Measurements from ENCODE around the gene ABCC3. TPM values are rescaled to one million over a fixed set of nuclear protein-coding genes. Genes with fewer than 3 reads are reported as not detected.

ABCC3 gene
- total and polyA plus RNA-seq, 9 of the 15 experiments (the other 6 are each of a cell fraction or from before 2014, with no cell fraction given), result 0.03 to 1.6 (median 0.42) TPM; not detected in 5

- Histone ChIP-seq H3K27me3 (ENCODE audit: control insufficient read depth in 2 of 2, insufficient read depth in 2 of 2, low read length in 2 of 2) (peaks cover 1 to 37% of the 10 kb centered on the region in 2 experiments; a peak in 2 of 5 replicates), H3K4me1 (replicated peaks in 1 of 2; ENCODE audit: control insufficient read depth in 2 of 2, insufficient read depth in 2 of 2, low read length in 2 of 2) (peaks cover 0 to 16% of the 10 kb centered on the region in 2 experiments; a peak in 3 of 5 replicates), H3K36me3 (ENCODE audit: control insufficient read depth, insufficient read depth, low read length) (no peaks in the 10 kb centered on the region), H3K79me2 (ENCODE audit: control insufficient read depth, insufficient read depth, low read length) (no peaks in the 10 kb centered on the region), H3K9ac (ENCODE audit: insufficient read depth in 1 of 2, low read depth in 2 of 2, low read length in 2 of 2) (no peak overlapping the region), H3K4me2 (ENCODE audit: insufficient read depth, low read length) (no peak overlapping the region), H3K27ac (ENCODE audit: extremely low read depth, low read depth, low read length) (no peak overlapping the region), H3K9me1 (ENCODE audit: control insufficient read depth, insufficient read depth, low read length) (no peaks in the 10 kb centered on the region), H2AFZ (ENCODE audit: low read depth, low read length) (no peak overlapping the region), H4K20me1 (replicated peaks; ENCODE audit: control insufficient read depth, insufficient read depth, low read length) (no peaks in the 10 kb centered on the region), H3K9me3 (replicated peaks; ENCODE audit: control insufficient read depth, insufficient read depth, low read depth, low read length) (no peaks in the 10 kb centered on the region), H3K4me3 (no peak overlapping the region)
- ChIA-PET POLR2A (interaction anchor here (0.6 to 1.0 kb wide), 3 partner anchors 11 to 125 kb away, joined by 3 to 4 read pairs (median 3); no protein-coding TSS in a partner anchor), CTCF (ENCODE audit: low intra/inter-chr PET ratio) (no interaction called here)
- DNase-seq (ENCODE audit: extremely low read depth in 1 of 4, low spot score in 3 of 4) (no peak), FAIRE-seq (no peak), ATAC-seq (no peak)
- 48% methylated on average over 20 of the region's 20 CpGs for WGBS (ENCODE audit: insufficient coverage, low coverage, missing lambda C conversion rate)
- BruUV-seq (replicated peaks), result no TSS peak
- intact Hi-C loops (cut with micrococcal nuclease), result no loop called here
- TF ChIP-seq HBP1 (CRISPR knock-in tag; IDR thresholded peaks at IDR 0.05) (no peak), KLF1 (tag; IDR thresholded peaks at IDR 0.05) (no peak), CTBP1 (IDR thresholded peaks at IDR 0.05; ENCODE audit: borderline replicate concordance) (no peak), HMG20A (CRISPR knock-in tag; conservative IDR thresholded peaks at IDR 0.05) (no peak), CHD1 (IDR thresholded peaks at IDR 0.05; ENCODE audit: low read length) (no peak), ZNF23 (CRISPR knock-in tag; IDR thresholded peaks at IDR 0.05) (no peak), SAFB (IDR thresholded peaks at IDR 0.05; ENCODE audit: borderline replicate concordance, low read depth, low read length) (no peak), THRB (CRISPR knock-in tag; conservative IDR thresholded peaks at IDR 0.05) (no peak)
- in situ Hi-C loops (cut with MboI), result no loop called here
These were observed 38.3 kb downstream of the ABCC3 start for GRCh38 chr17:50672831-50673551.
